HG03159 (cell line): ENCODE data around the gene CLRN2.
"Not testable (repeated sequence)": the region's sequence is repeated elsewhere in the genome, so short reads cannot be mapped to it uniquely, and the experiment has no call there.

ENCODE experiments used
- ATAC-seq: cut with Tn5 transposase; IDR thresholded peaks from one replicate; pipeline ENCODE4 v1.9.1; 2021; ENCODE audit warnings: mild to moderate bottlenecking, moderate library complexity; ENCODE audit not compliant: unreplicated experiment

CLRN2 gene

GRCh38 chr4:17502756-17503155 is 12.2 kb upstream of the CLRN2 start:
- ATAC-seq = no peak

- ATAC-seq = no peak
Observed at GRCh38 chr4:17504081-17504480, 10.9 kb upstream of the CLRN2 start.

- ATAC-seq = no peak
Observed at GRCh38 chr4:17510582-17510981, 4.4 kb upstream of the CLRN2 start.

- no peak for ATAC-seq
Observed at GRCh38 chr4:17511051-17511450, 3.9 kb upstream of the CLRN2 start.

GRCh38 chr4:17511509-17511949 is 3.4 kb upstream of the CLRN2 start:
- ATAC-seq = peak; percentile 68

- ATAC-seq = peak; percentile 92
Observed at GRCh38 chr4:17511950-17512795, 2.8 kb upstream of the CLRN2 start, which contains the start of gene QDPR. QDPR (minus strand) TSS chr4:17512090; CDS start chr4:17512054, 36 bp downstream.

- no peak for ATAC-seq
Observed at GRCh38 chr4:17512973-17513665, 1.8 kb upstream of the CLRN2 start.

- ATAC-seq = no peak
Observed at GRCh38 chr4:17515445-17516407, 761 bp downstream of the CLRN2 start.

- ATAC-seq = no peak
Observed at GRCh38 chr4:17516980-17517379, 2.0 kb downstream of the CLRN2 start.

GRCh38 chr4:17517664-17518063 is 2.7 kb downstream of the CLRN2 start:
- ATAC-seq = no peak

GRCh38 chr4:17521595-17521994 is 6.6 kb downstream of the CLRN2 start:
- ATAC-seq = no peak

- ATAC-seq = no peak
Observed at GRCh38 chr4:17523662-17524061, 8.7 kb downstream of the CLRN2 start.

- no peak for ATAC-seq
Observed at GRCh38 chr4:17526695-17527477, 11.9 kb downstream of the CLRN2 start.

- ATAC-seq = no peak
Observed at GRCh38 chr4:17528551-17529165, 13.7 kb downstream of the CLRN2 start.

GRCh38 chr4:17531538-17532285 is 16.7 kb downstream of the CLRN2 start:
- no peak for ATAC-seq

- ATAC-seq = no peak
Observed at GRCh38 chr4:17534705-17535104, 19.7 kb downstream of the CLRN2 start.

- ATAC-seq = no peak
Observed at GRCh38 chr4:17535242-17535641, 20.3 kb downstream of the CLRN2 start.

GRCh38 chr4:17535906-17536305 is 20.9 kb downstream of the CLRN2 start:
- no peak for ATAC-seq

GRCh38 chr4:17537060-17537459 is 22.1 kb downstream of the CLRN2 start:
- not testable (repeated sequence) for ATAC-seq
